GM12878 (cell line): ENCODE results near the gene LYL1.

Experiments used
- EP300 ChIP-seq, 2 experiments: fragments of 150-350 bp in 1 of 2; IDR thresholded peaks; 2 replicates each; pipeline ENCODE4 v1.6.1; 2011 to 2012; ENCODE audit warnings: low read depth in 2 of 2, low read length in 2 of 2, borderline replicate concordance in 1 of 2, improper control_type of control experiment in 1 of 2, inconsistent platforms in 1 of 2; ENCODE audit not compliant: control insufficient read depth in 1 of 2
- NR2F1 ChIP-seq: fragments of 450-650 bp; conservative IDR thresholded peaks from 2 replicates; pipeline ENCODE4 v1.6.1; 2017; ENCODE audit warnings: mild to moderate bottlenecking
- TAF1 ChIP-seq: IDR thresholded peaks from 2 replicates; pipeline ENCODE4 v1.6.1; 2011; ENCODE audit warnings: mild to moderate bottlenecking, low read depth, low read length, borderline replicate concordance

- TF ChIP-seq EP300 (IDR thresholded peaks at IDR 0.05; ENCODE audit: borderline replicate concordance in 1 of 2, control insufficient read depth in 1 of 2, low read depth in 2 of 2, low read length in 2 of 2) (no peak), TAF1 (no peak), NR2F1 (no peak)
These were observed 25.4 kb downstream of the LYL1 start for GRCh38 chr19:13077240-13077639.
